Stimulated activated naive CD8-positive, alpha-beta T cell treated with anti-CD3 and anti-CD28 coated beads, Interleukin-15, amount 100 ng/mL, for 72 hours (primary cell): ENCODE measurements around the gene TMEFF2.
"Not testable (repeated sequence)": the region's sequence is repeated elsewhere in the genome, so short reads cannot be mapped to it uniquely, and the experiment has no call there.

Experiments
- ATAC-seq: fragments of 150-1000 bp; cut with Tn5 transposase; 2 replicates; pipeline ENCODE4 v1.10.0; 2021; ENCODE audit warnings: mild to moderate bottlenecking, moderate library complexity
- DNase-seq, 2 donors: peaks; one replicate each; pipeline ENCODE4 v3.0.0; 2021 to 2022
- H3K27ac Mint-ChIP-seq, 2 donors: one replicate each; pipeline ENCODE4 v1.8.0; 2022; ENCODE audit warnings: mild to moderate bottlenecking in 2 of 2, mixed read lengths in 2 of 2, moderate library complexity in 2 of 2
- H3K27me3 Mint-ChIP-seq: one replicate; pipeline ENCODE4 v1.8.0; 2022; ENCODE audit warnings: mixed read lengths
- H3K4me1 Mint-ChIP-seq: one replicate; pipeline ENCODE4 v1.8.0; 2022; ENCODE audit warnings: mild to moderate bottlenecking, mixed read lengths
- H3K4me3 Mint-ChIP-seq, 2 donors: one replicate each; pipeline ENCODE4 v1.8.0; 2022; ENCODE audit warnings: mild to moderate bottlenecking in 2 of 2, mixed read lengths in 2 of 2, moderate library complexity in 1 of 2
- H3K9me3 Mint-ChIP-seq, 2 donors: one replicate each; pipeline ENCODE4 v1.8.0; 2022; ENCODE audit warnings: mixed read lengths in 2 of 2

Gene TMEFF2

GRCh38 chr2:192124571-192124970, 70.2 kb downstream of the TMEFF2 start:
- Mint-ChIP-seq H3K4me3 (no peak overlapping the region), H3K4me1 (no peaks in the 10 kb centered on the region), H3K27me3 (no peaks in the 10 kb centered on the region), H3K27ac (no peak overlapping the region), H3K9me3 (no peaks in the 10 kb centered on the region)
- ATAC-seq, result no peak
- DNase-seq, result no peak

DNA sequence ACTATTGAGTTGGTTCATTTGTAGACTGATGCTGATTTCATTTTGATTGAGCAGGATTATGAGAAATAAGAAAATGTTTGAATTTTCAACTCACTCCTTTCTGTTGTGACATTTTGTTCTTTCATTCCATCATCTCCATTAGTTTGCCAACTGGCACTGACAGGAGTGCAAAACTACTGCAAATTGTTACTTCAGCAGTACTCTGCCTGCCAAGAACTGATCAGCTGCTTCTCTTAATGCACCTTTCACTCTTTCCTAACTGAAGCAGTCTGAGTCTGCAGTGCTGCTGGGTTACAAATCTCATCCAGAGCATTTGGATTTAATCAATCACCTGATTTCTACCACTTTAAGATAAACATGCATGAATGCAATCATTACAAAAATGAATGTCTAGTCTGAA, 70.9 kb downstream of the TMEFF2 start:
- ATAC-seq (no peak), DNase-seq (no peak)
- Mint-ChIP-seq H3K27me3 (no peaks in the 10 kb centered on the region), H3K9me3 (no peaks in the 10 kb centered on the region), H3K4me3 (no peak overlapping the region), H3K27ac (no peak overlapping the region), H3K4me1 (no peaks in the 10 kb centered on the region)

DNA sequence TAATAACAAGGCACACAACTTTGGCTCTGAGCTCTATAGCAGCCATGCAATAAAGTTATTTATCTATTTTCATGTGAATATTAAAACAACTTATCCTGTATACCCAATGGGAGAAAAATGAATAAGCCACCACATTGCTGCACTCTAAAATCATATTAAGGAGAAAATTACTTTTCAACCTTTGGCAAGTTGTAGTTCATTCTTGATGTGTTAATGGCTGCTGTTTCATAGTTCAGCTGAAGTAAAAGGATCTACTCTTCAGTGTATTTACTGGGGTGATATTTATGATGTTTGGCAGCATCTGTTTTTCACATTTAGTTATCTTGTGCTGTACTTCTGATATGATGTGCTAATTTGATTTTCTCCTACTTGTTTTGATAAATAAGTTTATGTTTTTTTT, 71.8 kb downstream of the TMEFF2 start:
- H3K27ac Mint-ChIP-seq, result no peak overlapping the region
- no peak for ATAC-seq
- H3K4me1 Mint-ChIP-seq, result no peaks in the 10 kb centered on the region
- no peaks in the 10 kb centered on the region for H3K9me3 Mint-ChIP-seq
- no peak for DNase-seq
- H3K4me3 Mint-ChIP-seq, result no peak overlapping the region
- H3K27me3 Mint-ChIP-seq, result no peaks in the 10 kb centered on the region

GRCh38 chr2:192122141-192122540, 72.6 kb downstream of the TMEFF2 start:
- no peak overlapping the region for H3K4me3 Mint-ChIP-seq

GRCh38 chr2:192119536-192119935, 75.2 kb downstream of the TMEFF2 start:
- Mint-ChIP-seq H3K9me3 (peaks cover 0 to 4% of the 10 kb centered on the region in 2 donors), H3K4me1 (no peaks in the 10 kb centered on the region), H3K27ac (no peak overlapping the region), H3K27me3 (no peaks in the 10 kb centered on the region), H3K4me3 (no peak overlapping the region)
- DNase-seq (no peak), ATAC-seq (no peak)

More at GRCh38 chr2:192122141-192122540, 72.6 kb downstream of the TMEFF2 start:
- Mint-ChIP-seq H3K9me3 (no peaks in the 10 kb centered on the region), H3K27me3 (no peaks in the 10 kb centered on the region), H3K27ac (no peak overlapping the region), H3K4me1 (no peaks in the 10 kb centered on the region)
- no peak for DNase-seq
- no peak for ATAC-seq

DNA sequence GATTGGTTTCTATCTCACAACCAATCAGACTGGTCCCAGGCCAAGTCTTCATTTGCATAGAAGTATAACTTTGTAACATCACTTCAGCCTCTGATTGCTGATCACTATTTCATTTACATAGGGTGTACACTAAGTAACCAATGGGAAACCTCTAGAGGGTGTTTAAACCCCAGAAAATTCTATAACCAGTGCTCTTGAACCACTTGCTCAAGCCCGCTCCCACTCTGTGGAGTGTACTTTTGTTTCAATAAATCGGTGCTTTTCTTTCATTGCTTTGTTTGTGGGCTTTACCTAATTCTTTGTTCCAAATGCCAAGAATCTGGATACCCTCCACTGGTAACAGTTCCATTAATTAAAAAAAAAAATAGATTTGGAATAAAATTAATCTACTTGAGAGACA, 77.0 kb downstream of the TMEFF2 start:
- Mint-ChIP-seq H3K27me3 (no peaks in the 10 kb centered on the region), H3K4me1 (no peaks in the 10 kb centered on the region), H3K27ac (no peak overlapping the region), H3K4me3 (no peak overlapping the region), H3K9me3 (peaks cover 0 to 4% of the 10 kb centered on the region in 2 donors)
- DNase-seq (no peak), ATAC-seq (no peak)

- H3K27me3 Mint-ChIP-seq, H3K27ac Mint-ChIP-seq, ATAC-seq, H3K4me3 Mint-ChIP-seq, H3K4me1 Mint-ChIP-seq, H3K9me3 Mint-ChIP-seq, DNase-seq: not testable (repeated sequence)
Measured at GRCh38 chr2:192111536-192111935, 83.2 kb downstream of the TMEFF2 start.

DNA sequence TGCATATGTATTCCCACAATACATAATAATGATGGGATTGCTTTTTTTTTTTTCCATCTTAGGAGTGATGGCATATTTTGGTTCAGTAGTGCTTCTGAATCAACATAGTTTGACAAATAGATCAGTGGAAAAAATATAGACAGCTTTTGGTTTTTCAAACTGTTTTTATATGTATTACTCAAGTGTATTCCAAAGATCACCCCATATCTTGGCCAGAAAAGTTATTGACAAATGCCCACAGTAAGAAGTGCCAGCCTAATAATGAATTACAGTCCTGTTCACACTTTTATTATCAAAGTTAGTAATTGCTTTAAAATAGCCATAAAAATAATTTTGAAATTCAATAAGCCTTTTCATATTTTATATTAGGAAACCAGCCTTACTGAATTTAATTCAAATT, 95.0 kb downstream of the TMEFF2 start:
- H3K4me1 Mint-ChIP-seq, result no peaks in the 10 kb centered on the region
- ATAC-seq, result no peak
- no peaks in the 10 kb centered on the region for H3K9me3 Mint-ChIP-seq
- no peak overlapping the region for H3K27ac Mint-ChIP-seq
- H3K4me3 Mint-ChIP-seq, result no peak overlapping the region
- H3K27me3 Mint-ChIP-seq, result peaks cover 12% of the 10 kb centered on the region
- no peak for DNase-seq

DNA sequence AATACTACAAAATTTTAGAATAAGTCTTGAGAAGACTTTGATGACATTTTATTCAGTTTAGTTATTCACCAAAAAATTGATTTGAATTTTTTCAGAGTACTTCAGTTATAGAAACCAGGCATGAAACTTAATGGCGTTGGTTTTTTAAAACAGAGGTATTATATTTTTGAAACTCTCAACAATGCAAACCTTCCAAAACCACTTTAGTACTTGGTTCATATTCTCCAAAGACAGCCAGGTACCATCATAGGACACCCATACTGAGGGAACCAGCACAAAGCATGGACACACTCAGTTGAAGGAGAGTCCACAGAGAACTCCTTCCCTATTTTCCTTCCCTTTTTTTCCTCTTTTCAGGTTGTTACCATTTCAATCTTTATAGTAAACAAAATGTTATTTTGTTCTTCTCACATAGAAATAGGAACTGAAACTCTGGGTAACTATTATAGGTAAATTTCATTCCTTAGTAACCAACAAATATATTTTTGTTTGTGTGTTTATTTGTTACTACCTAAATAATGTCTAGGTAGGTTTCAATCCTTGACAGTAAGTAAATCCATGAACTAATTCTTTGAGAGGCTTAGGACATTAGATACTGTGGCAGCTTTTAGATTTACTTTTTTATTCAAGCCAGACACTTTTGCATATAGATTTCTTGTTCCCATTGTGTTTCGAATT, 95.8 kb downstream of the TMEFF2 start:
- no peak overlapping the region for H3K27ac Mint-ChIP-seq
- no peaks in the 10 kb centered on the region for H3K4me1 Mint-ChIP-seq
- DNase-seq, result no peak
- no peaks in the 10 kb centered on the region for H3K9me3 Mint-ChIP-seq
- no peak for ATAC-seq
- no peak overlapping the region for H3K4me3 Mint-ChIP-seq
- peaks cover 8% of the 10 kb centered on the region for H3K27me3 Mint-ChIP-seq

GRCh38 chr2:192091476-192091875, 103.3 kb downstream of the TMEFF2 start:
- Mint-ChIP-seq H3K27ac (no peak overlapping the region), H3K27me3 (peaks cover 5% of the 10 kb centered on the region), H3K9me3 (no peaks in the 10 kb centered on the region), H3K4me1 (no peaks in the 10 kb centered on the region), H3K4me3 (no peak overlapping the region)
- no peak for DNase-seq
- ATAC-seq, result no peak

DNA sequence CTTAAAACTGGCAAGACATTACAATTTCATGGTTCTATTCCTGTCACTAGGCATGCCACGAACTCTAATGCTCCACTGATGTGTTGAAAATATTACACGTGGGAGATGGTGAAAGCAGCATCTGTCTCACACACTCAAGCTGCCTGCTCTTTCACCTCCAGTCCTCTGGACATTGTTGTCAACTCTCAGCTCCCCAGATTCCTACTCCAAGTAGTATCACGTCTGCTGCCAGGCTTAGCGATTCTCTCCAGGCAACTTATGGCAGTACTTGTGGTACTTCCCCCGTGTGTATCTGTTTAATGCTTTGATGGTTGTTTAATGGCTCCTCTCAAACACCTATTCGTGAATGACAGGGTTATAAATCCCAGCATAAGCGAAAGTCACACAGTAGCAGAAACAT, 103.8 kb downstream of the TMEFF2 start:
- DNase-seq (no peak), ATAC-seq (no peak)
- H3K4me1 Mint-ChIP-seq, result no peaks in the 10 kb centered on the region
- no peaks in the 10 kb centered on the region for H3K9me3 Mint-ChIP-seq
- peaks cover 5% of the 10 kb centered on the region for H3K27me3 Mint-ChIP-seq
- no peak overlapping the region for H3K27ac Mint-ChIP-seq
- H3K4me3 Mint-ChIP-seq, result no peak overlapping the region

DNA sequence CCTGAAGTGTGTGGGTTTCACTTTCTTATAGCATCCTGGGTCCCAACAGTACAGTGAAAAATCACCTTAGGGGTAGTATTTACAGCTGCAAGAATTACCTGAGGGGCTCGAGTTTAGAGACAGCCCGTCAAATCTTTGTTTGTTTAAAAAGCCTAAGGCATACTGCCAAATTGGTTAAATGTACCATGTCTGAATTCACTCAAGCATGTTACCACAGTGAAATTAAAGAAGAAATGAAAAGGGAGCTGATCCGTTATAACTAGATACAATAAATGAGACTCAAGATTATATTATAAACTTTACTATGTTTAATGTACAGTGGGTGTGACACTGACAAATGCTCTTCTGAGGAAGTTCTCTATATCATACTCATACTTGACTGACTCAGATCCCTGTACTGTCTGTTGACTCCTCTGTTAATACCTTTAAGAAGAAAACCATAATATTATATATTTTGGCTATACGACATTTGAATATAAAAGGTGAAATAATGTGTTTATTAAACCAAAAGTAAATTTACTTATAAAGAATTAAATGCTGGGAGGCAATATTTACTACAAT, 107.3 kb downstream of the TMEFF2 start:
- Mint-ChIP-seq H3K4me1 (no peaks in the 10 kb centered on the region), H3K4me3 (no peak overlapping the region), H3K27ac (no peak overlapping the region), H3K27me3 (peaks cover 5% of the 10 kb centered on the region), H3K9me3 (no peaks in the 10 kb centered on the region)
- no peak for ATAC-seq
- DNase-seq, result no peak

DNA sequence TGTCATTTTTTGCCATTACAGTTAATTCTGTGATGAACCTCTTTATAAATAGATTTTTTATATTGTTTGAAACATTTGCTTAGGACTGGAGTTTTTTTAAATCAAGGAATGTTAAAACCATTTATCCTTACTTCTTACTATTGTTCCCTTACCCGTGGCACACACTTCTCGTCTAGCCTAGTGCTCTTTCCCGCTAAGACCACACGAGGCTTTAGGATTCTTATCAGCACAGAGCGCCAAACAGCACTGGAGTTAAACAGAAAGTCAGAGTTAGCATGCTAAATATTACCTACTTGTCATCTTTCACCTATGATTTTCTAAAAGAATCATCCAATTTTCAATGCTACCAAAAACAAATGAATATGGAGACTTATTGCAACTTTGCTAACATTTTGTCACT, 112.6 kb downstream of the TMEFF2 start:
- H3K9me3 Mint-ChIP-seq, result no peaks in the 10 kb centered on the region
- H3K27ac Mint-ChIP-seq, result no peak overlapping the region
- DNase-seq, result no peak
- no peaks in the 10 kb centered on the region for H3K4me1 Mint-ChIP-seq
- no peaks in the 10 kb centered on the region for H3K27me3 Mint-ChIP-seq
- ATAC-seq, result no peak
- H3K4me3 Mint-ChIP-seq, result no peak overlapping the region

DNA sequence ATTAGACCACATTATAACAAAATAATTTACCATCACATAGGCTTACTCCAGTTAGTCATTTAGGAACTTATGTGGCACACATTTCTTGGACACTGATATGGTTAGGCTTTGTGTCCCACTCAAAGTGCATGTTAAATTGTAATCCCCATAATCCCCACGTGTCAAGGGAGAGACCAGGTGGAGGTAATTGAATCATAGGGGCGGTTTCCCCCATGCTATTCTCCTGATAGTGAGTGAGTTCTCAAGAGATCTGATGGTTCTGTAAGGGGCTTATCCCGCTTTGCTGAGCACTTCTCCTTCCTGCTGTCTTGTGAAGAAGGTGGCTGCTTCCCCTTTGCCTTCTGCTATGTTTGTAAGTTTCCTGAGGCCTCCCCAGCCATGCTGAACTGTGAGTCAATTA, 114.6 kb downstream of the TMEFF2 start:
- not testable (repeated sequence) for H3K4me1 Mint-ChIP-seq

GRCh38 chr2:192073878-192074277, 120.9 kb downstream of the TMEFF2 start:
- H3K4me3 Mint-ChIP-seq, result no peak overlapping the region
- H3K9me3 Mint-ChIP-seq, result no peaks in the 10 kb centered on the region
- H3K27me3 Mint-ChIP-seq, result no peaks in the 10 kb centered on the region
- ATAC-seq, result peak; percentile 56
- DNase-seq, result no peak
- H3K27ac Mint-ChIP-seq, result no peak overlapping the region
- peaks cover 17% of the 10 kb centered on the region for H3K4me1 Mint-ChIP-seq

More for the DNA sequence above, 114.6 kb downstream of the TMEFF2 start:
- not testable (repeated sequence) for DNase-seq, H3K9me3 Mint-ChIP-seq, H3K27me3 Mint-ChIP-seq, H3K4me3 Mint-ChIP-seq, H3K27ac Mint-ChIP-seq, ATAC-seq

GRCh38 chr2:192072778-192073177, 122.0 kb downstream of the TMEFF2 start:
- Mint-ChIP-seq H3K4me3 (peak overlapping the region; percentile 4 to 7), H3K4me1 (peaks cover 17% of the 10 kb centered on the region), H3K27me3 (no peaks in the 10 kb centered on the region), H3K27ac (no peak overlapping the region), H3K9me3 (no peaks in the 10 kb centered on the region)
- DNase-seq, result no peak
- ATAC-seq, result no peak

DNA sequence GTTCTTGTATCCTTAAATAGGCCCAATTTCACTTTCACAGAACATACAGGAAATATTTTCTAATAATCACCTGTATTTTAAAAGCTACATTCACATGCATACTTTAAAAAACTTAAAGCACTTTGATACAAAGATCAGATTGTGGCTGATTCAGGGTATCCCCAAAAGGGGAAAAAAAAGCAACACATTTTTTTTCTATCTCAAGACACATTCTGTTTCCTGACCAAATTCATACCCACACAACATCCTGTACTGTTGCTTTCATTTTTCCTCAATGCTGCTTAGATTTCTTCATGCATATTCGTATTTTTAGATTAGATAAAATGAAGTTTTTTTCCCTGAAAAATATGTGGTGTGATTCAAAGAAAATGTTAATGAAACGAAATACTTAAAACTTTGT, 122.5 kb downstream of the TMEFF2 start:
- H3K27ac Mint-ChIP-seq, result no peak overlapping the region
- no peaks in the 10 kb centered on the region for H3K9me3 Mint-ChIP-seq
- H3K4me1 Mint-ChIP-seq, result peaks cover 17% of the 10 kb centered on the region
- ATAC-seq (no peak), DNase-seq (no peak)
- H3K4me3 Mint-ChIP-seq, result peak overlapping the region; percentile 4 to 7
- H3K27me3 Mint-ChIP-seq, result no peaks in the 10 kb centered on the region
